ENCODE measurements around the gene LPIN1. TPM values are rescaled to one million over a fixed set of nuclear protein-coding genes. Genes with fewer than 3 reads are reported as not detected.
A peak's percentile ranks its signal among the peaks of the same experiment; 100 is the strongest.

Gene LPIN1
- total and polyA plus RNA-seq, 2 of the 13 experiments (the other 11 are each of a cell fraction or from before 2014, with no cell fraction given): 9.7 to 19.4 TPM

- TF ChIP-seq SNAPC4 (CRISPR knock-in tag; IDR thresholded peaks at IDR 0.05) (peak; percentile 73; the same call in 1 of the 2 replicates), MEF2D (CRISPR knock-in tag; IDR thresholded peaks at IDR 0.05) (no peak), NCOA2 (CRISPR knock-in tag; IDR thresholded peaks at IDR 0.05) (no peak; the same call in 1 of the 2 replicates), ZNF33A (CRISPR knock-in tag; IDR thresholded peaks at IDR 0.05; ENCODE audit: borderline replicate concordance) (no peak), SOX13 (IDR thresholded peaks at IDR 0.05) (no peak), SOX13 (CRISPR knock-in tag; conservative IDR thresholded peaks at IDR 0.05 in 1 of 2, IDR thresholded peaks at IDR 0.05 in 1 of 2) (peak in 1 of 2 experiments; percentile 71; a peak in 2 of 4 replicates), PAF1 (CRISPR knock-in tag; IDR thresholded peaks at IDR 0.05) (no peak), ZNF205 (CRISPR knock-in tag; IDR thresholded peaks at IDR 0.05) (peak; percentile 95), NR2F6 (IDR thresholded peaks at IDR 0.05) (no peak), NR2F6 (CRISPR knock-in tag; IDR thresholded peaks at IDR 0.05) (peak; percentile 44; the same call in 1 of the 2 replicates), SOX5 (CRISPR knock-in tag; IDR thresholded peaks at IDR 0.05; ENCODE audit: borderline replicate concordance) (peak; percentile 78)
- TF ChIP-seq, protein P1, sequence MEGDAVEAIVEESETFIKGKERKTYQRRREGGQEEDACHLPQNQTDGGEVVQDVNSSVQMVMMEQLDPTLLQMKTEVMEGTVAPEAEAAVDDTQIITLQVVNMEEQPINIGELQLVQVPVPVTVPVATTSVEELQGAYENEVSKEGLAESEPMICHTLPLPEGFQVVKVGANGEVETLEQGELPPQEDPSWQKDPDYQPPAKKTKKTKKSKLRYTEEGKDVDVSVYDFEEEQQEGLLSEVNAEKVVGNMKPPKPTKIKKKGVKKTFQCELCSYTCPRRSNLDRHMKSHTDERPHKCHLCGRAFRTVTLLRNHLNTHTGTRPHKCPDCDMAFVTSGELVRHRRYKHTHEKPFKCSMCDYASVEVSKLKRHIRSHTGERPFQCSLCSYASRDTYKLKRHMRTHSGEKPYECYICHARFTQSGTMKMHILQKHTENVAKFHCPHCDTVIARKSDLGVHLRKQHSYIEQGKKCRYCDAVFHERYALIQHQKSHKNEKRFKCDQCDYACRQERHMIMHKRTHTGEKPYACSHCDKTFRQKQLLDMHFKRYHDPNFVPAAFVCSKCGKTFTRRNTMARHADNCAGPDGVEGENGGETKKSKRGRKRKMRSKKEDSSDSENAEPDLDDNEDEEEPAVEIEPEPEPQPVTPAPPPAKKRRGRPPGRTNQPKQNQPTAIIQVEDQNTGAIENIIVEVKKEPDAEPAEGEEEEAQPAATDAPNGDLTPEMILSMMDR (CRISPR knock-in tag; IDR thresholded peaks at IDR 0.05): 0 out of 2 replicates have a peak, but pooled peaks have one; percentile 27
- TF ChIP-seq, protein P2, sequence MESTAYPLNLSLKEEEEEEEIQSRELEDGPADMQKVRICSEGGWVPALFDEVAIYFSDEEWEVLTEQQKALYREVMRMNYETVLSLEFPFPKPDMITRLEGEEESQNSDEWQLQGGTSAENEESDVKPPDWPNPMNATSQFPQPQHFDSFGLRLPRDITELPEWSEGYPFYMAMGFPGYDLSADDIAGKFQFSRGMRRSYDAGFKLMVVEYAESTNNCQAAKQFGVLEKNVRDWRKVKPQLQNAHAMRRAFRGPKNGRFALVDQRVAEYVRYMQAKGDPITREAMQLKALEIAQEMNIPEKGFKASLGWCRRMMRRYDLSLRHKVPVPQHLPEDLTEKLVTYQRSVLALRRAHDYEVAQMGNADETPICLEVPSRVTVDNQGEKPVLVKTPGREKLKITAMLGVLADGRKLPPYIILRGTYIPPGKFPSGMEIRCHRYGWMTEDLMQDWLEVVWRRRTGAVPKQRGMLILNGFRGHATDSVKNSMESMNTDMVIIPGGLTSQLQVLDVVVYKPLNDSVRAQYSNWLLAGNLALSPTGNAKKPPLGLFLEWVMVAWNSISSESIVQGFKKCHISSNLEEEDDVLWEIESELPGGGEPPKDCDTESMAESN (CRISPR knock-in tag; conservative IDR thresholded peaks at IDR 0.05): no peak
- TF ChIP-seq, protein P3, sequence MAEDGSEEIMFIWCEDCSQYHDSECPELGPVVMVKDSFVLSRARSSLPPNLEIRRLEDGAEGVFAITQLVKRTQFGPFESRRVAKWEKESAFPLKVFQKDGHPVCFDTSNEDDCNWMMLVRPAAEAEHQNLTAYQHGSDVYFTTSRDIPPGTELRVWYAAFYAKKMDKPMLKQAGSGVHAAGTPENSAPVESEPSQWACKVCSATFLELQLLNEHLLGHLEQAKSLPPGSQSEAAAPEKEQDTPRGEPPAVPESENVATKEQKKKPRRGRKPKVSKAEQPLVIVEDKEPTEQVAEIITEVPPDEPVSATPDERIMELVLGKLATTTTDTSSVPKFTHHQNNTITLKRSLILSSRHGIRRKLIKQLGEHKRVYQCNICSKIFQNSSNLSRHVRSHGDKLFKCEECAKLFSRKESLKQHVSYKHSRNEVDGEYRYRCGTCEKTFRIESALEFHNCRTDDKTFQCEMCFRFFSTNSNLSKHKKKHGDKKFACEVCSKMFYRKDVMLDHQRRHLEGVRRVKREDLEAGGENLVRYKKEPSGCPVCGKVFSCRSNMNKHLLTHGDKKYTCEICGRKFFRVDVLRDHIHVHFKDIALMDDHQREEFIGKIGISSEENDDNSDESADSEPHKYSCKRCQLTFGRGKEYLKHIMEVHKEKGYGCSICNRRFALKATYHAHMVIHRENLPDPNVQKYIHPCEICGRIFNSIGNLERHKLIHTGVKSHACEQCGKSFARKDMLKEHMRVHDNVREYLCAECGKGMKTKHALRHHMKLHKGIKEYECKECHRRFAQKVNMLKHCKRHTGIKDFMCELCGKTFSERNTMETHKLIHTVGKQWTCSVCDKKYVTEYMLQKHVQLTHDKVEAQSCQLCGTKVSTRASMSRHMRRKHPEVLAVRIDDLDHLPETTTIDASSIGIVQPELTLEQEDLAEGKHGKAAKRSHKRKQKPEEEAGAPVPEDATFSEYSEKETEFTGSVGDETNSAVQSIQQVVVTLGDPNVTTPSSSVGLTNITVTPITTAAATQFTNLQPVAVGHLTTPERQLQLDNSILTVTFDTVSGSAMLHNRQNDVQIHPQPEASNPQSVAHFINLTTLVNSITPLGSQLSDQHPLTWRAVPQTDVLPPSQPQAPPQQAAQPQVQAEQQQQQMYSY (CRISPR knock-in tag; IDR thresholded peaks at IDR 0.05): no peak
- TF ChIP-seq, protein P4, sequence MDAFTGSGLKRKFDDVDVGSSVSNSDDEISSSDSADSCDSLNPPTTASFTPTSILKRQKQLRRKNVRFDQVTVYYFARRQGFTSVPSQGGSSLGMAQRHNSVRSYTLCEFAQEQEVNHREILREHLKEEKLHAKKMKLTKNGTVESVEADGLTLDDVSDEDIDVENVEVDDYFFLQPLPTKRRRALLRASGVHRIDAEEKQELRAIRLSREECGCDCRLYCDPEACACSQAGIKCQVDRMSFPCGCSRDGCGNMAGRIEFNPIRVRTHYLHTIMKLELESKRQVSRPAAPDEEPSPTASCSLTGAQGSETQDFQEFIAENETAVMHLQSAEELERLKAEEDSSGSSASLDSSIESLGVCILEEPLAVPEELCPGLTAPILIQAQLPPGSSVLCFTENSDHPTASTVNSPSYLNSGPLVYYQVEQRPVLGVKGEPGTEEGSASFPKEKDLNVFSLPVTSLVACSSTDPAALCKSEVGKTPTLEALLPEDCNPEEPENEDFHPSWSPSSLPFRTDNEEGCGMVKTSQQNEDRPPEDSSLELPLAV (CRISPR knock-in tag; conservative IDR thresholded peaks at IDR 0.05; ENCODE audit: low read depth): no peak
Measured at GRCh38 chr2:11822746-11823451, 76.5 kb downstream of the LPIN1 start (continued).
